Stimulated activated CD8-positive, alpha-beta memory T cell treated with anti-CD3 and anti-CD28 coated beads, Interleukin-12 subunit alpha, Interleukin-12 subunit beta, amount 100 ng/mL, for 24 hours (primary cell): ENCODE results near the gene TTC33.
A peak's percentile ranks its signal among the peaks of the same experiment; 100 is the strongest.
"Not testable (repeated sequence)": the region's sequence is repeated elsewhere in the genome, so short reads cannot be mapped to it uniquely, and the experiment has no call there.

Experiments
- DNase-seq: peaks from one replicate; pipeline ENCODE4 v3.0.0-alpha.2; 2020; ENCODE audit errors: extremely low read depth

Gene TTC33

DNA sequence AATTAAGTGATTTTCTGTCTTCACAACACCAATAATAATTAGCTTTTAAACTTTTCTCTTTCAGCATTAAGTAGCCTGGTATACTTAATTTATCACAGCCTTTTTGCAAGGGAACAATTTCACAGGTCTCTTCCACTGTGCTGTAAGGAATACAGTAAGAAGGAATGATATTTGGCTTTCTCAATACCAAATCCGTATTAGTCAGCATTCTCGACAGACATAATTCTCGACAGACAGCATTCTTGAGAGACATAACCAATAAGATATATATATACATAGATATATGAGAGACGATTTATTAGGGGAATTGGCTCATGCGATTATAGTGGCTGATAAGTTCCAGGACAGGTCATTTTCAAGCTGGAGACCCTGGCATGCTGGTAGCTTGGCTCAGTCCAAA is 24.4 kb upstream of the TTC33 start:
- no peak for DNase-seq

DNA sequence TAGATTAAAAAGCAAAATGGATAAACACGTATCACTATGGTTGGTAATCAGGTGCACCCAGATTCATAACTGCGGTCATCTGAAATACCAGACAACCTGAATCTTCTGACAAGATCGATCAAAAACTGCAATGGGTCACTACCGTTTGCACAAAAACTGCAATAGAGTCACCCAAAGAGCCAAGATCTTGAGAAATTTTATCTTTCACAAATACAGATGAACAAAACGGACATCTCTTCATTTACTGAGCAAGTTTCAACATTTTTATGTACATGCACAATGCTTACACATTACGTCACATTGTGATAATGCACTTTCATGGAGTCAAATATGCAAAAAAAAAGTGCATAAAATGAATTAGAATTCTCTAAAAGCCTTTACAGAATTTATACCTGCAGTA is 23.8 kb upstream of the TTC33 start:
- DNase-seq = no peak

DNA sequence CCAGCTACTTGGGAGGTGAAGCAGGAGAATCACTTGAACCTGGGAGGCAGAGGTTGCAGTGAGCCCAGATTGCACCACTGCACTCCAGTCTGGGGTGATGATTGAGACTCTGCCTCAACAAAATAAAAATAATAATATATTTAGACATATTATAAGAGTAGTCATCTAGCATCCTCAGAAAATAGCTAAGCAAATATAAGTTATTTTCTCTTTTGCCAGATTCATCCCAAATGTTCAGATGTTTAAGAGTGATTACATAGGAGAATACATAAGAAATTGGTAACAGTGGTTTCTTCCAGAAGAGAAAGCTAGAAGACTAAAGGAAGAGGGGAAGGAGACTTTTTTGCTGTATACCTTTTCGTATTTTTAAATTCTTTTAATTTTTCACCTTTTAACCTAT is 22.4 kb upstream of the TTC33 start:
- no peak for DNase-seq

GRCh38 chr5:40776658-40776977 is 20.9 kb upstream of the TTC33 start:
- DNase-seq = no peak

- no peak for DNase-seq
These were observed 20.3 kb upstream of the TTC33 start for GRCh38 chr5:40775846-40776657.

DNA sequence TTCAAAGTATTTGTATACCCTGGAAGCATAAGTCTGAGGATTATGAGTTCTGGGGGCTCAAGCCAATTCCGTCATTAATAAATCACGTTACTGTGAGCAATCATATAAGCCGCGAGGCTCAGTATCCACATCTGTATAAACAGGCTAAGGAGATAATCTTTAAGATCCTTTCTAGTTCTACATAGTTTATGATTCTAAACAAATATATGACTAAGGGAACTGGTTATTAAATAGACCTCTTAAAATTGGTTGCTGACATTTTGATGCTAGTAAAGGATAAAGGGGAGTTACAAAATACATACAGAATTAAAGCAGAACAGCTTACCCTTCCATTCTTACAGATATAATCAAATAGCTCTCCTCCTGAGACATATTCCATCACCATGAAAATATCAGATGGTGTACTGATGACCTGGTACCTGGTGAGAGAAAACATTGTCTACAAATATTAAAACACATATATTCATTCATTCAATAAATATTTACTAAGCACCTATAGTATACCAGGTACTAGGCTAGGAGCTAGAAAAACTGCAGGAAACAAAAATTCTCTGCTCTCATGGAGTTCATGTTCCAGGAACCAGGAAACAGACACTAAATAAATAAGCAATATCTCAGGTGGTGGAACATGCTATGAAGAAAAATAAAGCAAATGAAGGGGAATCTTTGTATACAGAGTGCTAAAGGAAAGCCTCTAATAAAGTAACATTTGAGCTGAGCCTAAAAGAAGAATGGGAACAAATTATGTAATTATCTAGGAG is 19.5 kb upstream of the TTC33 start:
- no peak for DNase-seq

DNA sequence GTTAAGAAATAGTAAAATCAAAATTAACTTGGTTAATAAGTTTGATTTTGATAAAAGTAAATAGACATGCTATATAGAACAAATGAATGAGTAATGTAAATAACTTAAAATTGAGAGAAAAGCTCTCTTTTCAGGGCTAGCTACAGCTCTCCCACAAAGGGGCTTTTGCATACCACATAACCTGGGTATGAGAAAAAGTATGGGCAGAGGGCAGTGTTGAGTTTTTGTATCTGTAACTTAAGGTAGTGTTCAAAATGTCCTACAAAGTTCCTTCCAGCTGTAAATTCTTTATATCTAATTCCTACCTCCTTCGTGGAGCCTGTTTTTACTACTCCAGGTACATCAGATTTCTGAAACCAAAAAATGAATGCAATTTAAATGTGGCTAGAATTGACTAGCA is 18.9 kb upstream of the TTC33 start:
- no peak for DNase-seq

DNA sequence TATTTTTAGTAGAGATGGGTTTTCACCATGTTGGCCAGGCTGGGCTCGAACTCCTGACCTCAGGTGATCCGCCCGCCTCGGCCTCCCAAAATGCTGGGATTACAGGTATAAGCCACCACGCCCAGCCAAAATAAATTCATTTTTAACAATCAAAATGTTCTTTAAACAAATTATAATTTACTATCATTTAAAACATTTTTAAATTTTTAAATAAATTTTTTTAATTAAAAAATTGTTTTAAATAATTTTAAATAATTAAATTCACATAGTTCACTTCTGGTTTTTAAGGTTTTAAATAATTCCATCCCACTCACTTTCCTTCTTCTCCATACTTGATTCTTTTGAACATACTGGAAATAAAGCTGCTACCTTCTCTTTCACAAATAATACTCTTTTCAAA is 15.0 kb upstream of the TTC33 start:
- no peak for DNase-seq

GRCh38 chr5:40762705-40763104 is 6.9 kb upstream of the TTC33 start:
- DNase-seq = no peak

DNA sequence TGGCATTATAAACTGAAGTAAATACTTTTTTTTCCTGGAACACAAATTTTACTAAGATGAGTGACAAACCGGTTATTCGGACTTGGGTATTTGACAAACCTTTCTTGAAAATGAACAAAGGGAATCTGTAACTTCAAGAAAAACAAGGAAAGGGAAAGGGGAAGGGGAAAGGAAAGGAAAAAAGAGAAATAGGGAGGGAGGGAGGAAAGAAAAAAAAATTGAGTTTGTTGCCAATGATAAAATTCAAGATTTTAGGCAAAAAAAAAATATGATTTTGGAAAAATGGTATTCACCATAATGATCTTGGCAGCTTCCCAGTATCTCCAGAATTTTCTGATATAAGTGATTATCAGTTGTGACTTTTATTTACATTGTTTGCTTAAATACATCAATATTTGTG is 1.6 kb upstream of the TTC33 start:
- no peak for DNase-seq

- peak; percentile 16 for DNase-seq
These were observed 711 bp downstream of the TTC33 start for GRCh38 chr5:40755093-40755406.

DNA sequence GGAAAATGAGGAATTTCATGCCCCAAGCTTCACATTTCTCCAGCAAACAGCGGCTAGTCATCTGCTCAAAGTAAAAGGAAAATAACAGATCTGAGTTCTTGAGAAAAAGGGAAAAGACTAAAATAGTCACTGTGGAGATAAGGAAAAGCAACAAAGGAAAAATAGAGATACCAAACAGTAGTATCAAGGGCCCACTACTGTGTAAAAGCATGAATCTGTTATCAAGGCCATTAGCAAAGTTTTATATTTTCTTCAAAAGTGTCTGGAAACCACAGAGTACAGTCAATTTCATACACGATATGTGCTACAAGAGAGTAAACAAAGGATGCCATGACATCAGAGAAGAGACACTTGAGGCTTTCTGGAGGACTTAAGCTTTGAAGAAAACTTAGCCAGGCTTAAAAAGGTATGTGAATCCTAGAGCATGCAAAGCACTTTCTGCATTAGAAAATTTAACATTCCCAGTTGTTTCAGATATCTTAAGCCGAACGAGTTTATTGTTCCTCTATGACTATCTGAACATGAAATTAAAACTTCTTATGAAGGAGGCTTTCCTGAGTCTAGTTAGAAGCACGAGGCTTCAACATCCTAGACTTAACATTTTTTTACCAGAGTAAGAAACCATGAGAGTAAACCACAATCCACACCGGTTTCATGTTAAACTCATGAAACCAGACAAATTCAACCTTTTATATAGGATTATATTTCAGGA is 1.2 kb downstream of the TTC33 start:
- no peak for DNase-seq

- no peak for DNase-seq
These were observed 9.1 kb downstream of the TTC33 start for GRCh38 chr5:40746703-40747102.

DNA sequence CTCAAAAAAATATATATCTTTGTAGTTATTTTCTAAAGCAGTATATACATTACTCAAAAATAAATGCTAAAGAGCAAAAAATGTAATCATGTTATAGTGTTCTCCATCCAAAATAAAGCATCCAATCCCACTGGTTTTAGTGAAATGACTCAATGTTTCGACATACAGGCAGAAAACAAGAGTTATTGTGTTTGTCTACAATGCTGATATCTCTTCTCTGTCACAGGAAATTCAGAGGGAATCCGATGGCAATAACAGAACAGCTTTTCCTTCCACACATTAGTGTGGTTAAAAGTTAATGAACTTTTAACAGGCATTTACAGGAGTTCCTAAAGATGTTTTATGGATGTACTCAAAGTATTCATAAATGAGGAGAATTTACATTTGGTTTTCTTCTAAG is 12.0 kb downstream of the TTC33 start:
- DNase-seq = no peak

- DNase-seq = no peak
These were observed 17.3 kb downstream of the TTC33 start for GRCh38 chr5:40738502-40738901.

GRCh38 chr5:40736103-40736875 is 19.5 kb downstream of the TTC33 start:
- no peak for DNase-seq

DNA sequence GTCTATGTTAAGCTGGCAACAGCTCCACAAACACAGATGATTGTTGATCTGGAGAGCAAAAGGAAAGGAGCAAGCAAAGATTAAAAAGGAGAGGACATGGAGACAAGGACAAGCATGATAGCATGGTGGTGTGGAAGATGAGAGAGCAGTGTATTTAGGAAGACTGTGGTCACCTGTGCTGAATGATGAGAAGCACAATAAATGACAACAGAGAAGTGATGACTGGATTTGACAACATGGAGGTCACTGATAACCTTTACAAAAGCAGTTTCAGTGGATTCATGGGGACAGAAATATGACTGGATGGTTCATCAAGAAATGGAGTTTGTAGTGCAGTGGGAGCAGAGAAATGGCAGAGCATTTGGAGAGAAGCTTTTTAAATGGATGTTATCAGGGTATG is 20.2 kb downstream of the TTC33 start:
- DNase-seq = no peak

GRCh38 chr5:40734986-40735385 is 20.8 kb downstream of the TTC33 start:
- DNase-seq = no peak

- no peak for DNase-seq
These were observed 21.7 kb downstream of the TTC33 start for GRCh38 chr5:40733879-40734563.

DNA sequence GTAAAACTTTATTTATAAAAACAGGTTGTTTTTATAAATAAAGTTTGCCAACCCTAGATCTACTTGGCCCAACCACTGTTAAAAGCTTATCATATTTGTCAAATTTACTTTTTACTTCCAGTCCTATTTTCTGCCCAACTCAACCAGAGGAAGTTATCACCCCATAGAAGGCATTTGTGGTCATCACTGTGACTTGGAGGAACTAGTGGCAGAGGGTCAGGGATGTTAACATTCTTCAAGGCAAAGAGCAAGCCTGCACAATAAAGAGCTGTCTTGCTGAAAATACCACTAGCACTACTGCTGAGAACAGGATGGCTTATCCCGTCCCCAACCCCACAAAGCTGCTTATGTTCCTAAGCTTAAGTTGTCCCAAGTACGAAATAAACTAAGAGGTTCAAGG is 22.3 kb downstream of the TTC33 start:
- no peak for DNase-seq

- not testable (repeated sequence) for DNase-seq
These were observed 33.3 kb downstream of the TTC33 start for GRCh38 chr5:40722497-40722911.

- DNase-seq = no peak
These were observed 35.7 kb downstream of the TTC33 start for GRCh38 chr5:40720069-40720468.
